ENCODE data around the gene DNAI1.

DNAI1 gene

GRCh38 chr9:34550016-34550680 is 91.5 kb downstream of the DNAI1 start:
- TF ChIP-seq CTCF (IDR thresholded peaks at IDR 0.05; ENCODE audit: extremely low read depth, insufficient read depth, missing control alignments): no peak
- in situ Hi-C loops (cut with MboI; ENCODE audit: low pct_unique_long_range_greater_than_20kb, low sequenced_read_pairs, unreplicated experiment): no loop called here
- DNase-seq (ENCODE audit: low spot score): no peak

DNA sequence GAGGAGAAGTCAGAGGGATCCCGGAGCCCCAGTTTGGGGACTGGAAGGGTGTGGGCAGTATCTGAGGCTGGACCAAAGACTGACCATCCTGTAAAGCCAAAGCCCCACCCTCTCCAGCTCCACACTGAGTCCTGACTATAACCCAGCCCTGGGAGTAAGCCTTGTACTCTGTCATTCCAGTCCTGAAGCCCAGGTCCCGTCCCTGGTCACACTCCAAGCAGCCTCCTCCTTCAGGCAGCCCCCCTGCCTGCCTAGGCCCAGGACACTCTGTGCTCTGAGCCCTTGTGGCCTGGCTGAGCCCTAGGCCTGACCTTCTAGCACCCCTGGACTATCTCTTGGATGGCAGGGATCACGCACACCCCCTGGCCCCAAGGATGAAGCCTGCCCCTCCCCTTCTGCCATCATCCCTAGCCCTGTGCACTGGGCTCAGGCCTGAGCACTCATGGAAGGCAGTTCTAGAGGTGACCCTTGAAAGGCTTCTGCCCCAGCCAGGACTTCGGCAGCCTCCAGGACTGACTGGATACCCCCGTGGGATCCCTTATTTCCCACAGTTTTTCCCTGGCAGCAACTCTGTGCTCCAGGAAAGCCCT is 92.2 kb downstream of the DNAI1 start:
- no peak for DNase-seq (ENCODE audit: low spot score)
- no peak for TF ChIP-seq CTCF (IDR thresholded peaks at IDR 0.05; ENCODE audit: extremely low read depth, insufficient read depth, missing control alignments)
- in situ Hi-C loops (cut with MboI; ENCODE audit: low pct_unique_long_range_greater_than_20kb, low sequenced_read_pairs, unreplicated experiment): no loop called here

DNA sequence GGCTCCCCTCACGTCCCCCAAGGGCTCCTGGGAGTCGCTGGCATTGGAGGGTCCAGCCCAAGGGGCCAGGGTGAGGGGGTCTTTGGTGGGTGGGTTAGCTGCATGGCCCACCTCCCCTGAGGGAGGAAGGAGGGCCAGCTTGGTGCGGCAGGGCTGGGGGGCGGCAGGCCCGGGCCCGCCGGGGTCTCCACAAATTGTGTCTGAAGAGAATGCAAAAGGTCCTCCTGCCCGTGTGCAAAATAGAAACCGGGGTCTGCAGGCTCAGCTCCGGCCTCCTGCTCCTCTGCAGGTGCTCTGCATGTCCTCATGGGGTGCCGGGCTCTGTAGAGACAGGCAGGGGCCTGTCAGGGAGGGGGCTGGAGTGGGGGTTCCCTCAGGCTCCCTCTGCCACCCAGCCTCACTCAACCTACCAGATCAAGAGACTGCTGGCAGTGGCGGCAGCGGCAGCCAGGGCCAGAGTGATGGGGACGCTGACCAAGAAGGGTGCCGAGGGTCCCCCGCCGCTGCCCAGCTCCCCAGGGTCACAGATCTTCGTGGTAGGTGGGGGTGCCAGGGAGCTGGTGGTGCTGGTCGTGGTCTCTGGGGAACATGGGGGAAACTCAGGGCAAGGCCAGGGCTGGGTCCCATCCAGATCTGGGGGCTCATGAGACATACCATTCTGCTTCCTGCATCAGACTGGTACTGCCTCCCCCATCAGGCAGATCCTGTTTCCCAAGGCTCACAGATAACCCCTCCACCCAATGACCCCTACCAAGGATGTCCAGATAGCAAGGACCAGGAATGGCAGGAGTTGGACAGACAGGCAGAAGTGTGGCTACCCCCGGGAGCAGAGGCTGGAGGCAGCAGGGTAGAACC is 93.4 kb downstream of the DNAI1 start:
- no peak for DNase-seq (ENCODE audit: low spot score)
- in situ Hi-C loops (cut with MboI; ENCODE audit: low pct_unique_long_range_greater_than_20kb, low sequenced_read_pairs, unreplicated experiment): no loop called here
- no peak for TF ChIP-seq CTCF (IDR thresholded peaks at IDR 0.05; ENCODE audit: extremely low read depth, insufficient read depth, missing control alignments)

- no peak for DNase-seq (ENCODE audit: low spot score)
- in situ Hi-C loops (cut with MboI; ENCODE audit: low pct_unique_long_range_greater_than_20kb, low sequenced_read_pairs, unreplicated experiment): no loop called here
- no peak for TF ChIP-seq CTCF (IDR thresholded peaks at IDR 0.05; ENCODE audit: extremely low read depth, insufficient read depth, missing control alignments)
Observed at GRCh38 chr9:34552606-34552981, 94.0 kb downstream of the DNAI1 start.

- no peak for TF ChIP-seq CTCF (IDR thresholded peaks at IDR 0.05; ENCODE audit: extremely low read depth, insufficient read depth, missing control alignments)
- DNase-seq (ENCODE audit: low spot score): no peak
- in situ Hi-C loops (cut with MboI; ENCODE audit: low pct_unique_long_range_greater_than_20kb, low sequenced_read_pairs, unreplicated experiment): no loop called here
Observed at GRCh38 chr9:34552986-34553385, 94.4 kb downstream of the DNAI1 start.

- no peak for TF ChIP-seq CTCF (IDR thresholded peaks at IDR 0.05; ENCODE audit: extremely low read depth, insufficient read depth, missing control alignments)
- in situ Hi-C loops (cut with MboI; ENCODE audit: low pct_unique_long_range_greater_than_20kb, low sequenced_read_pairs, unreplicated experiment): no loop called here
- DNase-seq (ENCODE audit: low spot score): no peak
Observed at GRCh38 chr9:34553511-34554021, 95.0 kb downstream of the DNAI1 start.
